ENCODE data around the gene GALNT18. TPM values are rescaled to one million over a fixed set of nuclear protein-coding genes. Genes with fewer than 3 reads are reported as not detected.
A peak's percentile ranks its signal among the peaks of the same experiment; 100 is the strongest.

GALNT18 gene
- total and polyA plus RNA-seq, 7 experiments from 2014 or later: 0.15 to 1.7 (median 0.20) TPM; not detected in 4

GRCh38 chr11:11580841-11581411 lies 40.9 kb downstream of the GALNT18 start:
- Mint-ChIP-seq H3K27ac (no peak overlapping the region), H3K4me1 (peaks cover 0 to 10% (median 0%) of the 10 kb centered on the region in 7 donors), H3K9me3 (no peaks in the 10 kb centered on the region), H3K27me3 (peaks cover 3 to 18% (median 11%) of the 10 kb centered on the region in 5 donors), H3K4me3 (no peak overlapping the region), H3K36me3 (no peaks in the 10 kb centered on the region)
- CTCF ChIA-PET: no interaction called here
- H3K4me3 ChIP-seq (ENCODE audit: low read length): no peak overlapping the region
- no peaks in the 10 kb centered on the region for H3K27me3 ChIP-seq (ENCODE audit: control insufficient read depth in 2 of 2, insufficient read depth in 2 of 2, low read length in 2 of 2)
- no peaks in the 10 kb centered on the region for H3K36me3 ChIP-seq (ENCODE audit: control insufficient read depth in 2 of 3, insufficient read depth in 3 of 3, low read length in 3 of 3)
- intact Hi-C loops (cut with micrococcal nuclease): no loop called here
- POLR2A ChIA-PET: no interaction called here
- DNase-seq: no peak
- no peak for ATAC-seq
- no peaks in the 10 kb centered on the region for H3K4me1 ChIP-seq (ENCODE audit: control insufficient read depth in 2 of 2, insufficient read depth in 2 of 2, low read length in 2 of 2)
- H3K27ac ChIP-seq (ENCODE audit: low read depth, low read length): no peak overlapping the region
- no peaks in the 10 kb centered on the region for H3K9me3 ChIP-seq (ENCODE audit: control insufficient read depth in 2 of 3, low read length in 3 of 3)

- CTCF ChIA-PET: no interaction called here
- Mint-ChIP-seq H3K9me3 (no peaks in the 10 kb centered on the region), H3K27ac (no peak overlapping the region), H3K27me3 (peaks cover 3 to 18% (median 14%) of the 10 kb centered on the region in 5 donors), H3K4me3 (no peak overlapping the region), H3K4me1 (peaks cover 0 to 10% (median 0%) of the 10 kb centered on the region in 7 donors), H3K36me3 (no peaks in the 10 kb centered on the region)
- POLR2A ChIA-PET: no interaction called here
- Histone ChIP-seq H3K4me1 (ENCODE audit: control insufficient read depth in 2 of 2, insufficient read depth in 2 of 2, low read length in 2 of 2) (no peaks in the 10 kb centered on the region), H3K36me3 (ENCODE audit: control insufficient read depth in 2 of 3, insufficient read depth in 3 of 3, low read length in 3 of 3) (no peaks in the 10 kb centered on the region), H3K9me3 (ENCODE audit: control insufficient read depth in 2 of 3, low read length in 3 of 3) (no peaks in the 10 kb centered on the region), H3K27me3 (ENCODE audit: control insufficient read depth in 2 of 2, insufficient read depth in 2 of 2, low read length in 2 of 2) (no peaks in the 10 kb centered on the region), H3K4me3 (ENCODE audit: low read length) (no peak overlapping the region), H3K27ac (ENCODE audit: low read depth, low read length) (no peak overlapping the region)
- intact Hi-C loops (cut with micrococcal nuclease): no loop called here
- no peak for ATAC-seq
- DNase-seq: no peak
These were observed 41.8 kb downstream of the GALNT18 start for GRCh38 chr11:11580012-11580411.

GRCh38 chr11:11579012-11579988 lies 42.5 kb downstream of the GALNT18 start:
- Histone ChIP-seq H3K27me3 (ENCODE audit: control insufficient read depth in 2 of 2, insufficient read depth in 2 of 2, low read length in 2 of 2) (no peaks in the 10 kb centered on the region), H3K4me1 (ENCODE audit: control insufficient read depth in 2 of 2, insufficient read depth in 2 of 2, low read length in 2 of 2) (no peaks in the 10 kb centered on the region), H3K27ac (ENCODE audit: low read depth, low read length) (no peak overlapping the region), H3K4me3 (ENCODE audit: low read length) (no peak overlapping the region), H3K36me3 (ENCODE audit: control insufficient read depth in 2 of 3, insufficient read depth in 3 of 3, low read length in 3 of 3) (no peaks in the 10 kb centered on the region), H3K9me3 (ENCODE audit: control insufficient read depth in 2 of 3, low read length in 3 of 3) (no peaks in the 10 kb centered on the region)
- POLR2A ChIA-PET: no interaction called here
- H3K9me3 Mint-ChIP-seq: no peaks in the 10 kb centered on the region
- H3K36me3 Mint-ChIP-seq: no peaks in the 10 kb centered on the region
- CTCF ChIA-PET: no interaction called here
- H3K4me1 Mint-ChIP-seq: peaks cover 0 to 10% (median 0%) of the 10 kb centered on the region in 7 donors
- ATAC-seq: no peak
- H3K27ac Mint-ChIP-seq: no peak overlapping the region
- peaks cover 3 to 18% (median 14%) of the 10 kb centered on the region in 5 donors for H3K27me3 Mint-ChIP-seq
- intact Hi-C loops (cut with micrococcal nuclease): no loop called here
- H3K4me3 Mint-ChIP-seq: no peak overlapping the region
- no peak for DNase-seq

GRCh38 chr11:11577932-11578911 lies 43.6 kb downstream of the GALNT18 start:
- H3K9me3 Mint-ChIP-seq: no peaks in the 10 kb centered on the region
- H3K36me3 Mint-ChIP-seq: no peaks in the 10 kb centered on the region
- Histone ChIP-seq H3K27ac (ENCODE audit: low read depth, low read length) (no peak overlapping the region), H3K4me3 (ENCODE audit: low read length) (no peak overlapping the region), H3K27me3 (ENCODE audit: control insufficient read depth in 2 of 2, insufficient read depth in 2 of 2, low read length in 2 of 2) (no peaks in the 10 kb centered on the region), H3K4me1 (ENCODE audit: control insufficient read depth in 2 of 2, insufficient read depth in 2 of 2, low read length in 2 of 2) (no peaks in the 10 kb centered on the region), H3K9me3 (ENCODE audit: control insufficient read depth in 2 of 3, low read length in 3 of 3) (no peaks in the 10 kb centered on the region), H3K36me3 (ENCODE audit: control insufficient read depth in 2 of 3, insufficient read depth in 3 of 3, low read length in 3 of 3) (no peaks in the 10 kb centered on the region)
- H3K4me1 Mint-ChIP-seq: peaks cover 0 to 10% (median 0%) of the 10 kb centered on the region in 7 donors
- intact Hi-C loops (cut with micrococcal nuclease): no loop called here
- peaks cover 3 to 18% (median 11%) of the 10 kb centered on the region in 5 donors for H3K27me3 Mint-ChIP-seq
- CTCF ChIA-PET: no interaction called here
- H3K27ac Mint-ChIP-seq: peak overlapping the region in 1 of 9 donors; percentile 13
- no peak overlapping the region for H3K4me3 Mint-ChIP-seq
- ATAC-seq (no peak), DNase-seq (no peak)
- POLR2A ChIA-PET: no interaction called here

- intact Hi-C loops (cut with micrococcal nuclease): no loop called here
- peak; percentile 61 for ATAC-seq
- DNase-seq: no peak
- peaks cover 0 to 18% (median 11%) of the 10 kb centered on the region in 5 donors for H3K27me3 Mint-ChIP-seq
- no peaks in the 10 kb centered on the region for H3K4me1 ChIP-seq (ENCODE audit: control insufficient read depth in 2 of 2, insufficient read depth in 2 of 2, low read length in 2 of 2)
- POLR2A ChIA-PET: no interaction called here
- H3K27me3 ChIP-seq (ENCODE audit: control insufficient read depth in 2 of 2, insufficient read depth in 2 of 2, low read length in 2 of 2): no peaks in the 10 kb centered on the region
- no peaks in the 10 kb centered on the region for H3K36me3 ChIP-seq (ENCODE audit: control insufficient read depth in 2 of 3, insufficient read depth in 3 of 3, low read length in 3 of 3)
- peaks cover 0 to 10% (median 0%) of the 10 kb centered on the region in 7 donors for H3K4me1 Mint-ChIP-seq
- no peaks in the 10 kb centered on the region for H3K36me3 Mint-ChIP-seq
- H3K4me3 ChIP-seq (ENCODE audit: low read length): no peak overlapping the region
- CTCF ChIA-PET: no interaction called here
- no peak overlapping the region for H3K27ac ChIP-seq (ENCODE audit: low read depth, low read length)
- H3K27ac Mint-ChIP-seq: peak overlapping the region in 1 of 9 donors; percentile 13
- H3K9me3 ChIP-seq (ENCODE audit: control insufficient read depth in 2 of 3, low read length in 3 of 3): no peaks in the 10 kb centered on the region
- no peaks in the 10 kb centered on the region for H3K9me3 Mint-ChIP-seq
- no peak overlapping the region for H3K4me3 Mint-ChIP-seq
These were observed 44.5 kb downstream of the GALNT18 start for GRCh38 chr11:11577251-11577855.

All from naive thymus-derived CD4-positive, alpha-beta T cell (primary cell).